Gastroesophageal sphincter (tissue), 4 donors: ENCODE results near the gene PRELID1. TPM values are rescaled to one million over a fixed set of nuclear protein-coding genes. Genes with fewer than 3 reads are reported as not detected.

Experiments used
- ATAC-seq: fragments of 150-250 bp; one replicate; pipeline ENCODE4 v1.9.1; 2016; ENCODE audit warnings: mild to moderate bottlenecking, moderate library complexity
- H3K27ac ChIP-seq, 4 donors: fragments of 200-600 bp; sonication (generic) in 3 of 4; 1 replicate in 3 of 4; 2 replicates in 1 of 4; pipeline ENCODE4 v1.5.1; 2016 to 2019
- H3K27me3 ChIP-seq: fragments of 200-600 bp; sonication (generic); one replicate; pipeline ENCODE4 v1.5.1; 2019
- H3K36me3 ChIP-seq, 2 donors: fragments of 200-600 bp; sonication (generic); one replicate each; pipeline ENCODE4 v1.5.1; 2019; ENCODE audit warnings: control low read depth in 1 of 2
- H3K4me1 ChIP-seq, 3 donors: fragments of 200-600 bp; sonication (generic); 1 replicate in 2 of 3; 2 replicates in 1 of 3; pipeline ENCODE4 v1.5.1; 2016 to 2019; ENCODE audit warnings: control low read depth in 2 of 3
- H3K4me3 ChIP-seq, 2 donors: fragments of 200-600 bp; sonication (generic); one replicate each; pipeline ENCODE4 v1.5.1; 2019; ENCODE audit warnings: mild to moderate bottlenecking in 1 of 2, moderate library complexity in 1 of 2
- H3K9me3 ChIP-seq, 3 donors: fragments of 200-600 bp; sonication (generic); one replicate each; pipeline ENCODE4 v1.5.1; 2017 to 2019; ENCODE audit warnings: control low read depth in 2 of 3
- EP300 ChIP-seq: sonication (generic); formaldehyde crosslinking; IDR thresholded peaks from one replicate; pipeline ENCODE4 v1.6.1; 2017; ENCODE audit warnings: antibody characterized with exemption, mild to moderate bottlenecking
- POLR2A ChIP-seq, 2 donors: fragments of 450-650 bp; IDR thresholded peaks; one replicate each; pipeline ENCODE4 v1.6.1; 2017; ENCODE audit warnings: antibody characterized with exemption in 2 of 2, mild to moderate bottlenecking in 2 of 2, moderate library complexity in 1 of 2
- POLR2AphosphoS5 ChIP-seq: sonication (generic); formaldehyde crosslinking; IDR thresholded peaks from one replicate; pipeline ENCODE4 v1.6.1; 2017; ENCODE audit warnings: antibody characterized with exemption
- WGBS, 2 donors: methylation state at CpG; one replicate each; pipeline ENCODE4 v1.1.5; 2018; ENCODE audit warnings: low coverage in 1 of 2; 5-methylcytosine and 5-hydroxymethylcytosine counted together
- total RNA-seq, 4 donors: library from RNA; depleted of rRNA; stranded (reverse); fragments of >200 nt; gene quantifications; one replicate each; pipeline ENCODE4 v1.1.0, GENCODE V29; 2016
- TF ChIP-seq, protein P1 (sequence below), 4 experiments: fragments of 200-600 bp in 2 of 4; fragments of 450-650 bp in 2 of 4; sonication (generic) in 1 of 4; IDR thresholded peaks; one replicate each; pipeline ENCODE4 v1.5.1; 2017 to 2019; ENCODE audit warnings: antibody characterized with exemption in 4 of 4, mild to moderate bottlenecking in 2 of 4, moderate library complexity in 2 of 4

Gene PRELID1
- total RNA-seq, 4 donors from 2014 or later, result 60.4 to 97.5 (median 73.5) TPM

DNA sequence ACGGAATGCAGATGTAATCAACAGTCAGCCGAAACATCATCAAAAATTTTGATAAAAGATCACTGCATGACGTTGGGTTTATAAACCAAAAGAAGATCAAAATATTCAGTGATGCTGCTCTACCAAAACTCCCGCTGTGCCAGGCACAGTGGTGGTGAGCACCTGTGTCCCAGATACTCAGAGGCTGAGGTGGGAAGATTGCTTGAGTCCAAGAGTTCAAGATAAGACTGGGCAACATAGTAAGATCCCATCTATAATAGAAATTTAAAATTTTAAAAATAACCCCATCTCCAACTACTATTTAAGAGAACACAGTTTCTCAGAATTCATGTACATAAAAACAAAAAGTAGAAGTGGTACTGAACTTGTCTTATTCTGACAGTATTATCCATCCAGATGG is 44.1 kb downstream of the PRELID1 start:
- ATAC-seq, result no peak
- no peak overlapping the region for H3K27ac ChIP-seq
- no peak overlapping the region for H3K4me3 ChIP-seq
- H3K36me3 ChIP-seq, result peaks cover 0 to 30% of the 10 kb centered on the region in 2 donors
- H3K4me1 ChIP-seq, result peaks cover 0 to 53% (median 11%) of the 10 kb centered on the region in 3 donors
- H3K27me3 ChIP-seq, result no peaks in the 10 kb centered on the region
- TF ChIP-seq POLR2A (IDR thresholded peaks at IDR 0.05), result no peak
- no peak for TF ChIP-seq POLR2AphosphoS5
- TF ChIP-seq, protein P1, sequence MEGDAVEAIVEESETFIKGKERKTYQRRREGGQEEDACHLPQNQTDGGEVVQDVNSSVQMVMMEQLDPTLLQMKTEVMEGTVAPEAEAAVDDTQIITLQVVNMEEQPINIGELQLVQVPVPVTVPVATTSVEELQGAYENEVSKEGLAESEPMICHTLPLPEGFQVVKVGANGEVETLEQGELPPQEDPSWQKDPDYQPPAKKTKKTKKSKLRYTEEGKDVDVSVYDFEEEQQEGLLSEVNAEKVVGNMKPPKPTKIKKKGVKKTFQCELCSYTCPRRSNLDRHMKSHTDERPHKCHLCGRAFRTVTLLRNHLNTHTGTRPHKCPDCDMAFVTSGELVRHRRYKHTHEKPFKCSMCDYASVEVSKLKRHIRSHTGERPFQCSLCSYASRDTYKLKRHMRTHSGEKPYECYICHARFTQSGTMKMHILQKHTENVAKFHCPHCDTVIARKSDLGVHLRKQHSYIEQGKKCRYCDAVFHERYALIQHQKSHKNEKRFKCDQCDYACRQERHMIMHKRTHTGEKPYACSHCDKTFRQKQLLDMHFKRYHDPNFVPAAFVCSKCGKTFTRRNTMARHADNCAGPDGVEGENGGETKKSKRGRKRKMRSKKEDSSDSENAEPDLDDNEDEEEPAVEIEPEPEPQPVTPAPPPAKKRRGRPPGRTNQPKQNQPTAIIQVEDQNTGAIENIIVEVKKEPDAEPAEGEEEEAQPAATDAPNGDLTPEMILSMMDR (IDR thresholded peaks at IDR 0.05), result no peak
- no peak for TF ChIP-seq EP300
- 76 to 90% methylated on average over 4 of the region's 4 CpGs for WGBS, 2 donors
- H3K9me3 ChIP-seq, result no peaks in the 10 kb centered on the region

DNA sequence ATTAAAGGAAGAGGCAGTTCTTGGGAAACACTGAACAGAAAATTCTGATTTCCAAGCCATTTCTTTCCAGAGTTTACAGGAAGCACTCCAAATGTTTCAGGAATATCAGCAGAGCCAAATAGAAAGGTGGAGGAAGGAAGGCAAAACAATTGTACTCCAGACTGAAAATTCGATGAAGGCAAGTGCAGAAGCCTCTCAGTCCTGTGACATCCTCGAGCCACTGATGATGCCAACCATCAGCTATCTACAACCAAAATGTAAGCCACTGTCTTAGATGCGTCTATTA is 45.7 kb downstream of the PRELID1 start:
- ATAC-seq, result no peak

DNA sequence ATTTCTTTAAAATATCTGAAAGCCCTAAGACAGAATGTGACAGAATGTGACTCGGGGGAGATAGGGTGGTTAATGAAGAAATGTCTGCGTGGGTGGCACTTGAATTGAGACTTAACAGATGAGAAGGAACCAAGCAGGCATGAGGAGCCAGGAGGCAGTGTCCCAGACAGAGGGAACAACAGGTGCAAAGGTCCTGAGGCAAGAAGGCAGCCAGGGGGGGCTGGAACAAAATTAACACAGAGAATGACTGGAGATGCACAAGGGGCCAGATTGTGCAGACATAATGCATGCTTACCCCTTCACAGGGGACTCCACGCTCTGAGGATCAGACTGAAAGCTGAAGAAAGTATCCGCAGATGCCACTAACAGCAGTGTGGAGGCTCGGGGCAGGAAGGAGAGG is 46.2 kb downstream of the PRELID1 start:
- H3K9me3 ChIP-seq, result no peaks in the 10 kb centered on the region

More for the DNA sequence above, 45.7 kb downstream of the PRELID1 start:
- no peaks in the 10 kb centered on the region for H3K9me3 ChIP-seq
- peaks cover 0 to 25% of the 10 kb centered on the region in 2 donors for H3K36me3 ChIP-seq
- H3K27ac ChIP-seq, result no peak overlapping the region
- H3K4me3 ChIP-seq, result no peak overlapping the region
- 62 to 67% methylated on average over 3 of the region's 3 CpGs for WGBS, 2 donors
- peaks cover 0 to 53% (median 11%) of the 10 kb centered on the region in 3 donors for H3K4me1 ChIP-seq
- no peaks in the 10 kb centered on the region for H3K27me3 ChIP-seq
- TF ChIP-seq POLR2A (IDR thresholded peaks at IDR 0.05) (no peak), POLR2AphosphoS5 (no peak), EP300 (no peak)
- TF ChIP-seq, protein P1 (IDR thresholded peaks at IDR 0.05), result no peak

DNA sequence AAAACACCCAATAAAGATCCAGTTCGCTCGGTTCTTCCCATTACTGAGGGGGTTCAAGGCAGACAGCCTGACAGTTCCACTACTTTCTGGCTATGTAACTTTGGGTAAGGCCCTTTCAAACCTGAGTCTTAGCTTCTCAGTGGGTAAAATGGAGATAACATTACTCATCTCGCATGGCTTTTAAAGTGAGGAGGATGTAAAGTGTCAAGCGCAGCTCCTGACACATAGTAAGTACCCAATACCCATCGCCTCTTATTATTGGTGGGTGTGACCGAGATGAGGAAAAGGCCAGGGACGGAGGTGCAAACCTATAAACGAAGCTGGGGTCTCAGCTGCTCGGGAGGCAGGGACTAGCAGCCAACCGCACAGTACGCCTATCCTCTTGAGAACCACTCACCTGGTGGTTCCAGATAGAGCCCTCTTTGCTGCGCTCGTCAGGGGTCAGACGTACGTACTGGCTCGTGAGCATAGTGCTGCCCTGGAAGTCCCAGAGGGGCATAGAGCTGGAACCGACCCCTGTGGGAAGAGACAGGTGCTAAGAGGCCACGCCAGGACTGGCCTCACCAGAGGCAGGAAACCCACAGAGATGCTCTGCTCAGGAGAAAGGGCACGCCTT is 47.3 kb downstream of the PRELID1 start:
- peaks cover 0 to 53% (median 11%) of the 10 kb centered on the region in 3 donors for H3K4me1 ChIP-seq
- WGBS, 2 donors, result 24 to 46% methylated on average over 2 to 8 of the region's 19 CpGs
- ATAC-seq, result no peak
- peaks cover 0 to 22% of the 10 kb centered on the region in 2 donors for H3K36me3 ChIP-seq
- H3K27ac ChIP-seq, result peak overlapping the region; percentile 44 to 94 (median 90)
- no peak for TF ChIP-seq POLR2AphosphoS5
- TF ChIP-seq POLR2A (IDR thresholded peaks at IDR 0.05), result no peak
- TF ChIP-seq EP300, result no peak
- TF ChIP-seq, protein P1 (IDR thresholded peaks at IDR 0.05), result no peak
- no peaks in the 10 kb centered on the region for H3K9me3 ChIP-seq
- H3K27me3 ChIP-seq, result no peaks in the 10 kb centered on the region
- H3K4me3 ChIP-seq, result peak overlapping the region; percentile 87 to 93

More for the DNA sequence above, 46.2 kb downstream of the PRELID1 start:
- no peak for ATAC-seq
- no peak overlapping the region for H3K27ac ChIP-seq
- TF ChIP-seq POLR2AphosphoS5 (no peak), POLR2A (IDR thresholded peaks at IDR 0.05) (no peak), EP300 (no peak)
- TF ChIP-seq, protein P1 (IDR thresholded peaks at IDR 0.05), result no peak
- H3K4me3 ChIP-seq, result peak overlapping the region in 1 of 2 donors; percentile 93
- WGBS, 2 donors, result 86 to 91% methylated on average over 5 of the region's 5 CpGs
- peaks cover 0 to 53% (median 11%) of the 10 kb centered on the region in 3 donors for H3K4me1 ChIP-seq
- H3K27me3 ChIP-seq, result no peaks in the 10 kb centered on the region
- peaks cover 0 to 25% of the 10 kb centered on the region in 2 donors for H3K36me3 ChIP-seq
